GM23248 (cell line): ENCODE measurements around the gene MAST3. TPM values are rescaled to one million over a fixed set of nuclear protein-coding genes. Genes with fewer than 3 reads are reported as not detected.

Source experiments
- DNase-seq: peaks from one replicate; pipeline ENCODE4 v3.0.0-alpha.2; 2015
- H2AFZ ChIP-seq: fragments of 200-600 bp; sonication (generic); 2 replicates; pipeline ENCODE4 v1.6.1; 2016; ENCODE audit warnings: antibody characterized with exemption
- H3F3A ChIP-seq: fragments of 200-600 bp; sonication (generic); 2 replicates; pipeline ENCODE4 v1.6.1; 2016; ENCODE audit warnings: mild to moderate bottlenecking, antibody characterized with exemption, mixed run types; ENCODE audit not compliant: insufficient read depth
- H3K27ac ChIP-seq: fragments of 200-600 bp; sonication (generic); 2 replicates; pipeline ENCODE4 v1.5.1; 2016; ENCODE audit warnings: mild to moderate bottlenecking
- H3K27me3 ChIP-seq: fragments of 200-600 bp; sonication (generic); replicated peaks from 2 replicates; pipeline ENCODE4 v1.6.1; 2016; ENCODE audit warnings: mild to moderate bottlenecking; ENCODE audit not compliant: insufficient read depth
- H3K36me3 ChIP-seq: fragments of 200-600 bp; sonication (generic); 2 replicates; pipeline ENCODE4 v1.6.1; 2016; ENCODE audit warnings: low read depth, mild to moderate bottlenecking
- H3K4me1 ChIP-seq: fragments of 200-600 bp; sonication (generic); 2 replicates; pipeline ENCODE4 v1.6.1; 2016; ENCODE audit warnings: mild to moderate bottlenecking; ENCODE audit not compliant: insufficient read depth
- H3K4me2 ChIP-seq: fragments of 200-600 bp; sonication (generic); one replicate; pipeline ENCODE4 v1.6.1; 2016; ENCODE audit warnings: mild to moderate bottlenecking; ENCODE audit not compliant: unreplicated experiment
- H3K4me3 ChIP-seq: fragments of 200-600 bp; sonication (generic); 2 replicates; pipeline ENCODE4 v1.5.1; 2016; ENCODE audit warnings: mild to moderate bottlenecking
- H3K79me2 ChIP-seq: fragments of 200-600 bp; sonication (generic); 2 replicates; pipeline ENCODE4 v1.6.1; 2016; ENCODE audit warnings: mild to moderate bottlenecking; ENCODE audit not compliant: insufficient read depth
- H3K9ac ChIP-seq: fragments of 200-600 bp; sonication (generic); 2 replicates; pipeline ENCODE4 v1.6.1; 2016; ENCODE audit warnings: mild to moderate bottlenecking
- H3K9me2 ChIP-seq: fragments of 200-600 bp; sonication (generic); 2 replicates; pipeline ENCODE4 v1.6.1; 2016; ENCODE audit warnings: mixed run types, mild to moderate bottlenecking, moderate library complexity; ENCODE audit not compliant: insufficient read depth
- H3K9me3 ChIP-seq: fragments of 200-600 bp; sonication (generic); one replicate; pipeline ENCODE4 v1.6.1; 2017; ENCODE audit warnings: low read depth
- H4K20me1 ChIP-seq: fragments of 200-600 bp; sonication (generic); 2 replicates; pipeline ENCODE4 v1.6.0; 2016; ENCODE audit not compliant: insufficient read depth
- EZH2 ChIP-seq: fragments of 200-600 bp; sonication (generic); IDR thresholded peaks from 2 replicates; pipeline ENCODE4 v1.6.1; 2018; ENCODE audit warnings: antibody characterized with exemption, mild to moderate bottlenecking; ENCODE audit not compliant: insufficient read depth, poor library complexity, severe bottlenecking
- EZH2phosphoT487 ChIP-seq: fragments of 200-600 bp; sonication (generic); IDR thresholded peaks from 2 replicates; pipeline ENCODE4 v1.6.1; 2018; ENCODE audit warnings: antibody characterized with exemption, moderate library complexity, mild to moderate bottlenecking, low read depth; ENCODE audit not compliant: insufficient read depth
- WGBS, 2 experiments: methylation state at CpG; one replicate each; pipeline ENCODE4 v1.1.6; 2015 to 2017; ENCODE audit warnings: low lambda C conversion rate in 2 of 2, low coverage in 1 of 2; ENCODE audit errors: missing lambda C conversion rate in 2 of 2; 5-methylcytosine and 5-hydroxymethylcytosine counted together
- in situ Hi-C: fragments of 300-500 bp; cut with MboI; formaldehyde crosslinking; loops from 2 replicates; pipeline ENCODE4 v1.15.0; 2020
- polyA plus RNA-seq: library from polyadenylated mRNA; unstranded; fragments of >200 nt; fragmentation: Nextera tagmentation; extraction: Ambion mirVana; gene quantifications from 2 replicates; pipeline ENCODE4 v1.2.1, GENCODE V29; 2016
- small RNA-seq: library from RNA; depleted of rRNA; stranded (forward); fragments of <200 nt; gene quantifications from one replicate; pipeline ENCODE3, GENCODE V24; 2014; ENCODE audit warnings: low read depth, low replicate concordance
- total RNA-seq: library from RNA; depleted of rRNA; stranded (reverse); fragments of >200 nt; shearing (Covaris generic); gene quantifications from 2 replicates; pipeline ENCODE4 v1.2.3, GENCODE V29; 2014; rRNA removed

The MAST3 gene
- total and polyA plus RNA-seq, 2 experiments from 2014 or later = 3.8 to 5.6 TPM

GRCh38 chr19:18196511-18196845 is 98.9 kb downstream of the MAST3 start:
- no peak overlapping the region for H3K4me2 ChIP-seq
- TF ChIP-seq EZH2 (no peak), EZH2phosphoT487 (no peak)
- H3K9me3 ChIP-seq = no peaks in the 10 kb centered on the region
- H3K27ac ChIP-seq = no peak overlapping the region
- DNase-seq = no peak
- H3K79me2 ChIP-seq = no peaks in the 10 kb centered on the region
- H3K27me3 ChIP-seq = no peaks in the 10 kb centered on the region
- H4K20me1 ChIP-seq = no peaks in the 10 kb centered on the region
- H3K36me3 ChIP-seq = no peaks in the 10 kb centered on the region
- no peak overlapping the region for H3K4me3 ChIP-seq
- no peak overlapping the region for H3K9ac ChIP-seq
- peaks cover 10% of the 10 kb centered on the region for H3F3A ChIP-seq
- WGBS, 2 experiments = 74 to 76% methylated on average over 7 of the region's 7 CpGs
- H3K9me2 ChIP-seq = no peaks in the 10 kb centered on the region
- in situ Hi-C loops = no loop called here
- H2AFZ ChIP-seq = no peak overlapping the region
- peaks cover 5% of the 10 kb centered on the region; the same call in 1 of the 2 replicates for H3K4me1 ChIP-seq

GRCh38 chr19:18197306-18197705 is 99.7 kb downstream of the MAST3 start:
- H3K4me2 ChIP-seq = no peak overlapping the region
- H3K4me1 ChIP-seq = peaks cover 5% of the 10 kb centered on the region; the same call in 1 of the 2 replicates
- no peaks in the 10 kb centered on the region for H3K9me3 ChIP-seq
- no peak overlapping the region for H3K9ac ChIP-seq
- H3K9me2 ChIP-seq = no peaks in the 10 kb centered on the region
- peaks cover 2% of the 10 kb centered on the region for H3F3A ChIP-seq
- DNase-seq = no peak
- no peak overlapping the region for H3K4me3 ChIP-seq
- no peaks in the 10 kb centered on the region for H3K27me3 ChIP-seq
- no peak overlapping the region for H2AFZ ChIP-seq
- no peak for TF ChIP-seq EZH2phosphoT487
- no peak for TF ChIP-seq EZH2
- 89 to 92% methylated on average over 18 of the region's 18 CpGs for WGBS, 2 experiments
- no peaks in the 10 kb centered on the region for H4K20me1 ChIP-seq
- in situ Hi-C loops = no loop called here
- no peak overlapping the region for H3K27ac ChIP-seq
- H3K36me3 ChIP-seq = no peaks in the 10 kb centered on the region
- H3K79me2 ChIP-seq = no peaks in the 10 kb centered on the region

- no peaks in the 10 kb centered on the region for H3F3A ChIP-seq
- H3K9me2 ChIP-seq = no peaks in the 10 kb centered on the region
- H3K9ac ChIP-seq = no peak overlapping the region
- no peaks in the 10 kb centered on the region for H3K27me3 ChIP-seq
- no peak overlapping the region for H2AFZ ChIP-seq
- no peaks in the 10 kb centered on the region for H3K9me3 ChIP-seq
- no peak overlapping the region for H3K4me3 ChIP-seq
- H3K27ac ChIP-seq = no peak overlapping the region
- in situ Hi-C loops = no loop called here
- no peak for DNase-seq
- WGBS, 2 experiments = 59 to 61% methylated on average over 6 of the region's 6 CpGs
- no peaks in the 10 kb centered on the region for H4K20me1 ChIP-seq
- TF ChIP-seq EZH2phosphoT487 = no peak
- TF ChIP-seq EZH2 = no peak
- peaks cover 5% of the 10 kb centered on the region; the same call in 1 of the 2 replicates for H3K4me1 ChIP-seq
- no peak overlapping the region for H3K4me2 ChIP-seq
- no peaks in the 10 kb centered on the region for H3K36me3 ChIP-seq
- no peaks in the 10 kb centered on the region for H3K79me2 ChIP-seq
These were observed 100.4 kb downstream of the MAST3 start for GRCh38 chr19:18197941-18198340.

GRCh38 chr19:18198374-18198773 is 100.8 kb downstream of the MAST3 start:
- H3K4me3 ChIP-seq = no peak overlapping the region
- no peaks in the 10 kb centered on the region for H3K27me3 ChIP-seq
- no peak for TF ChIP-seq EZH2
- no peak for TF ChIP-seq EZH2phosphoT487
- WGBS, 2 experiments = 89 to 95% methylated on average over 6 of the region's 6 CpGs
- no peaks in the 10 kb centered on the region for H3K9me3 ChIP-seq
- no peaks in the 10 kb centered on the region for H3K79me2 ChIP-seq
- in situ Hi-C loops = no loop called here
- no peak overlapping the region for H2AFZ ChIP-seq
- no peaks in the 10 kb centered on the region for H3F3A ChIP-seq
- H3K36me3 ChIP-seq = no peaks in the 10 kb centered on the region
- H3K27ac ChIP-seq = no peak overlapping the region
- no peak overlapping the region for H3K9ac ChIP-seq
- no peak overlapping the region for H3K4me2 ChIP-seq
- no peak for DNase-seq
- H4K20me1 ChIP-seq = no peaks in the 10 kb centered on the region
- H3K4me1 ChIP-seq = peaks cover 5% of the 10 kb centered on the region; the same call in 1 of the 2 replicates
- no peaks in the 10 kb centered on the region for H3K9me2 ChIP-seq

Small RNA genes lying within 50 kb of the gene (small RNA-seq; reads per million reads assigned to genes)
- not detected for gene IFI30

Other genes starting within 250 kb of the MAST3 start
- 5.9 and 8.7 TPM in 2 replicates for gene JAK3, start 249.8 kb upstream of the MAST3 start, total RNA-seq
- gene JAK3, start 249.8 kb upstream of the MAST3 start, polyA plus RNA-seq = 4.1 and 5.0 TPM in 2 replicates
- gene RPL18A, start 237.9 kb upstream of the MAST3 start, total RNA-seq = 680 and 837 TPM in 2 replicates
- gene RPL18A, start 237.9 kb upstream of the MAST3 start, polyA plus RNA-seq = 1,456 and 1,474 TPM in 2 replicates
- not detected in 2 replicates for gene SLC5A5, start 225.8 kb upstream of the MAST3 start, total RNA-seq
- gene SLC5A5, start 225.8 kb upstream of the MAST3 start, polyA plus RNA-seq = not detected in 2 replicates
- 14.4 and 29.6 TPM in 2 replicates for gene CCDC124, start 164.8 kb upstream of the MAST3 start, total RNA-seq
- gene CCDC124, start 164.8 kb upstream of the MAST3 start, polyA plus RNA-seq = 125 and 130 TPM in 2 replicates
- not detected in 2 replicates for gene KCNN1, start 130.7 kb upstream of the MAST3 start, total RNA-seq
- gene KCNN1, start 130.7 kb upstream of the MAST3 start, polyA plus RNA-seq = not detected in 2 replicates
- gene ARRDC2, start 89.6 kb upstream of the MAST3 start, total RNA-seq = 15.9 and 19.7 TPM in 2 replicates
- 5.4 and 5.7 TPM in 2 replicates for gene ARRDC2, start 89.6 kb upstream of the MAST3 start, polyA plus RNA-seq
- not detected in 2 replicates for gene IL12RB1, start 10.8 kb upstream of the MAST3 start, total RNA-seq
- not detected in 2 replicates for gene IL12RB1, start 10.8 kb upstream of the MAST3 start, polyA plus RNA-seq
- 29.2 and 48.9 TPM in 2 replicates for gene PIK3R2, start 55.4 kb downstream of the MAST3 start, total RNA-seq
- 1.5 and 1.6 TPM in 2 replicates for gene PIK3R2, start 55.4 kb downstream of the MAST3 start, polyA plus RNA-seq
- gene IFI30, start 76.0 kb downstream of the MAST3 start, total RNA-seq = 0.86 and 15.9 TPM in 2 replicates
- 10.3 and 14.3 TPM in 2 replicates for gene IFI30, start 76.0 kb downstream of the MAST3 start, polyA plus RNA-seq
- 43.2 and 69.4 TPM in 2 replicates for gene MPV17L2, start 95.4 kb downstream of the MAST3 start, total RNA-seq
- gene MPV17L2, start 95.4 kb downstream of the MAST3 start, polyA plus RNA-seq = 21.0 and 22.4 TPM in 2 replicates
- 1.4 and 1.8 TPM in 2 replicates for gene RAB3A, start 106.3 kb downstream of the MAST3 start, total RNA-seq
- 1.9 and 2.0 TPM in 2 replicates for gene RAB3A, start 106.3 kb downstream of the MAST3 start, polyA plus RNA-seq
- under 0.01 and 0.22 TPM in 2 replicates for gene PDE4C, start 128.7 kb downstream of the MAST3 start, total RNA-seq
- 0.40 and 1.0 TPM in 2 replicates for gene PDE4C, start 128.7 kb downstream of the MAST3 start, polyA plus RNA-seq
- gene IQCN, start 176.7 kb downstream of the MAST3 start, total RNA-seq = 0.11 and 0.25 TPM in 2 replicates
- gene IQCN, start 176.7 kb downstream of the MAST3 start, polyA plus RNA-seq = 0.16 and 0.33 TPM in 2 replicates
- 123 and 172 TPM in 2 replicates for gene JUND, start 183.8 kb downstream of the MAST3 start, total RNA-seq
- 15.3 and 17.9 TPM in 2 replicates for gene JUND, start 183.8 kb downstream of the MAST3 start, polyA plus RNA-seq
- 167 and 203 TPM in 2 replicates for gene LSM4, start 225.3 kb downstream of the MAST3 start, total RNA-seq
- gene LSM4, start 225.3 kb downstream of the MAST3 start, polyA plus RNA-seq = 200 and 208 TPM in 2 replicates
- gene PGPEP1, start 242.8 kb downstream of the MAST3 start, total RNA-seq = 12.0 and 20.5 TPM in 2 replicates
- gene PGPEP1, start 242.8 kb downstream of the MAST3 start, polyA plus RNA-seq = 9.4 and 14.5 TPM in 2 replicates